ENCODE data around the gene PRKG1. TPM values are rescaled to one million over a fixed set of nuclear protein-coding genes. Genes with fewer than 3 reads are reported as not detected.

The PRKG1 gene
- total RNA-seq, 1 donor from 2014 or later, result 22.8 TPM

DNA sequence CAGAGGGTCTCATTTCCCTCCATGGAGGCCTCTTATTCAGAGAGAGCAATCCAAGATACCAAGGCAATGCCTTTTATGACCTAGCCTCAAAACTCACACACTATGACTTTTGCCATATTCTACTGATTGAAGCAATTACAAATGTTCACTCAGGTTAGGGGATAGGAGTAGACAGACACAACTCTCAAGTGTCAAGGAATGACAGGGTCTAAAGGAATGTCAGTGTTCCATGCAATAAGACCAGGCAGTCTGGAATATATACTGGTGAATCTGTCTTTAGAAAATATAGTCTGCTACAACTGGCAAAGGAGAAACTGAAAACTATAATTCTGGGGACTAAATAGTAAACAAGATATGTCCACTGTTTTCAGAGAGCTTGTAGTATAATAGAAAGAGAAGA, 283.9 kb downstream of the PRKG1 start:
- H3K36me3 Mint-ChIP-seq (ENCODE audit: low read depth), result no peaks in the 10 kb centered on the region
- TF ChIP-seq, protein P1, sequence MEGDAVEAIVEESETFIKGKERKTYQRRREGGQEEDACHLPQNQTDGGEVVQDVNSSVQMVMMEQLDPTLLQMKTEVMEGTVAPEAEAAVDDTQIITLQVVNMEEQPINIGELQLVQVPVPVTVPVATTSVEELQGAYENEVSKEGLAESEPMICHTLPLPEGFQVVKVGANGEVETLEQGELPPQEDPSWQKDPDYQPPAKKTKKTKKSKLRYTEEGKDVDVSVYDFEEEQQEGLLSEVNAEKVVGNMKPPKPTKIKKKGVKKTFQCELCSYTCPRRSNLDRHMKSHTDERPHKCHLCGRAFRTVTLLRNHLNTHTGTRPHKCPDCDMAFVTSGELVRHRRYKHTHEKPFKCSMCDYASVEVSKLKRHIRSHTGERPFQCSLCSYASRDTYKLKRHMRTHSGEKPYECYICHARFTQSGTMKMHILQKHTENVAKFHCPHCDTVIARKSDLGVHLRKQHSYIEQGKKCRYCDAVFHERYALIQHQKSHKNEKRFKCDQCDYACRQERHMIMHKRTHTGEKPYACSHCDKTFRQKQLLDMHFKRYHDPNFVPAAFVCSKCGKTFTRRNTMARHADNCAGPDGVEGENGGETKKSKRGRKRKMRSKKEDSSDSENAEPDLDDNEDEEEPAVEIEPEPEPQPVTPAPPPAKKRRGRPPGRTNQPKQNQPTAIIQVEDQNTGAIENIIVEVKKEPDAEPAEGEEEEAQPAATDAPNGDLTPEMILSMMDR (IDR thresholded peaks at IDR 0.05), result no peak
- no peak overlapping the region for H3K4me3 Mint-ChIP-seq (ENCODE audit: unreplicated experiment)
- no peaks in the 10 kb centered on the region for H3K27me3 Mint-ChIP-seq (ENCODE audit: low read depth)
- no peak overlapping the region for H3K27ac Mint-ChIP-seq (ENCODE audit: unreplicated experiment)
- peaks cover 2% of the 10 kb centered on the region for H3K9me3 Mint-ChIP-seq (ENCODE audit: low read depth)
- DNase-seq (ENCODE audit: low spot score), result no peak
- peaks cover 9% of the 10 kb centered on the region for H3K4me1 Mint-ChIP-seq (ENCODE audit: low read depth)

DNA sequence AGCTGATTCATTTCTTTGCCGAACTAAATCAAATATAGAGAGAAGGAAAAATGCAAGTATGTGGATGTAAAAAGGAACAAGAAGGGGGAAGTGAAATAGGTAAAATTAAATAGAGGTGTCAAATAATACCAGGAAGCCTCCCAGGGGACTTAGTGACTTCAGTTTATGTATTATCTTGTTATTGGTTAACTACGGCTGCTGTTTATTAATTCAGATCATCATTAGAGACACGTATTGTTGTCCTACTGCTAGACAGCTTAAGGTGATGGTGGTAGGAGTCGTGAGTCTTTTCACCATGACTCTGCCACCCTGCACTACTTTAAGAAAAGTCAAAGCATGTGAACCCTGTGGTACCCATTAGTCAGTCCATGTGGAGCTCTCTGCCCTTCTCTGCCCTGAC, 289.1 kb downstream of the PRKG1 start:
- Mint-ChIP-seq H3K9me3 (ENCODE audit: low read depth) (no peaks in the 10 kb centered on the region), H3K36me3 (ENCODE audit: low read depth) (no peaks in the 10 kb centered on the region), H3K27me3 (ENCODE audit: low read depth) (no peaks in the 10 kb centered on the region), H3K4me3 (ENCODE audit: unreplicated experiment) (no peak overlapping the region), H3K4me1 (ENCODE audit: low read depth) (peaks cover 21% of the 10 kb centered on the region), H3K27ac (ENCODE audit: unreplicated experiment) (no peak overlapping the region)
- TF ChIP-seq, protein P1 (IDR thresholded peaks at IDR 0.05), result no peak
- DNase-seq (ENCODE audit: low spot score), result no peak

DNA sequence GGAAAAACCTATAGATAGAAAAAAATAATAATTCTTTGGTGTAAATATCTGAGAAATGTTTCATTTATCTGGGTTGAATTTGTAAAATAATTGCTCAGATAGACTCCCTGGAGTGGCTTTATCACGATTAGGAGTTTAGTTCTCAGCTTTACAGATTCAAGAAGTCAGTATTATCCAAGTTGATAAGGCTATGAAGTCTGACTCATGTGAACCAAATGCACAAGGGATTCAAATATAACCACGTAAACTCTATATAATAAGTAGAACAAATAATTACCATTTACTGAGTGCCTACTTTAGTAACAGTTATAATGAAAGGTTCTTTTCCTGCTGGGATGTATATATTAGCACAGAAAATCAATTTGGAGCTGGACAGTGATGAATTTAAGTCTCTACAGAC, 290.4 kb downstream of the PRKG1 start:
- H3K9me3 Mint-ChIP-seq (ENCODE audit: low read depth), result no peaks in the 10 kb centered on the region
- DNase-seq (ENCODE audit: low spot score), result no peak
- H3K27ac Mint-ChIP-seq (ENCODE audit: unreplicated experiment), result no peak overlapping the region
- no peaks in the 10 kb centered on the region for H3K27me3 Mint-ChIP-seq (ENCODE audit: low read depth)
- H3K36me3 Mint-ChIP-seq (ENCODE audit: low read depth), result no peaks in the 10 kb centered on the region
- no peak overlapping the region for H3K4me3 Mint-ChIP-seq (ENCODE audit: unreplicated experiment)
- TF ChIP-seq, protein P1 (IDR thresholded peaks at IDR 0.05), result no peak
- peaks cover 20% of the 10 kb centered on the region for H3K4me1 Mint-ChIP-seq (ENCODE audit: low read depth)

DNA sequence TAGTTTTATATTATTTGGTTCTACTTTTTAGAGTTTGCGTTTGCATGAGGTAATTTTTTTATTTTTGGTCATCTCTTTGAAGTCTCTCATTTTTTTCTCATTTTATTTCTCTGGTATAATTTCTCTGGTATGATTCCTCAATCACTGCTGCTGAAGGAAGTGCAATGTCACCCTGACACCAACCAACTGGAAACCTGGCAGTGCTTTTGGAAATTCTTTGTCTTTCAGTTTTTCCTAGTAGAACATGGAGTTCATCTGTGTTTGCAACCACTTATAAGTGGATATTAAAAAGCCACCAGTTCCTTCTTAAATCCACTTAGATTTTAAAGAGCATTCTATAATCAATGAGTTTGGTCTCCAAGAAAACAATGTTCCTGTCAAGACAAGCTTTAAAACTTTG, 291.8 kb downstream of the PRKG1 start:
- peaks cover 22% of the 10 kb centered on the region for H3K4me1 Mint-ChIP-seq (ENCODE audit: low read depth)
- H3K27ac Mint-ChIP-seq (ENCODE audit: unreplicated experiment), result no peak overlapping the region
- DNase-seq (ENCODE audit: low spot score), result no peak
- H3K4me3 Mint-ChIP-seq (ENCODE audit: unreplicated experiment), result no peak overlapping the region
- H3K36me3 Mint-ChIP-seq (ENCODE audit: low read depth), result no peaks in the 10 kb centered on the region
- no peaks in the 10 kb centered on the region for H3K9me3 Mint-ChIP-seq (ENCODE audit: low read depth)
- no peaks in the 10 kb centered on the region for H3K27me3 Mint-ChIP-seq (ENCODE audit: low read depth)
- TF ChIP-seq, protein P1 (IDR thresholded peaks at IDR 0.05), result no peak

DNA sequence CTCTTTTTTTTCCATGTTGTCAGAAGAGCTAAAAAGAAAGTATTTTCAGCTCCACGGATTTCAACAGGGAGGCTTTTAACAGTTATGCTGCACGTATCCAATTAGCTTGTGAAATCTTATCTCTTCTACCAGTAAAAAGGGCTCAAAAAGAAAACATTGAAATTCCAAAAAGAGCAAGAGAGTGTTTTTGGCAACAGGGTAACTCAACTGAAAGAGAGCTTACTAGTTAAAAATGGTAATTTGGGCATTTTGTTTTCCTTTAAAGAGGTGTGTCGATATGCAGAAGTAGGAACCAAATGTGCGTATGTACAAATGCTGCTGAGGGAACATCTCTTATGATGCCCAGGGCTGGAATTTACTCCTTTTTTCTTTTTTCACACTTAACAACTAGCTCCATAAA, 292.8 kb downstream of the PRKG1 start:
- Mint-ChIP-seq H3K4me1 (ENCODE audit: low read depth) (peaks cover 29% of the 10 kb centered on the region), H3K4me3 (ENCODE audit: unreplicated experiment) (peak overlapping the region; percentile 35), H3K27me3 (ENCODE audit: low read depth) (no peaks in the 10 kb centered on the region), H3K9me3 (ENCODE audit: low read depth) (no peaks in the 10 kb centered on the region), H3K27ac (ENCODE audit: unreplicated experiment) (no peak overlapping the region), H3K36me3 (ENCODE audit: low read depth) (no peaks in the 10 kb centered on the region)
- no peak for DNase-seq (ENCODE audit: low spot score)
- TF ChIP-seq, protein P1 (IDR thresholded peaks at IDR 0.05), result no peak

All from chondrocyte (in vitro differentiated cells).